Measurements from ENCODE around the gene FHL1.

DNA sequence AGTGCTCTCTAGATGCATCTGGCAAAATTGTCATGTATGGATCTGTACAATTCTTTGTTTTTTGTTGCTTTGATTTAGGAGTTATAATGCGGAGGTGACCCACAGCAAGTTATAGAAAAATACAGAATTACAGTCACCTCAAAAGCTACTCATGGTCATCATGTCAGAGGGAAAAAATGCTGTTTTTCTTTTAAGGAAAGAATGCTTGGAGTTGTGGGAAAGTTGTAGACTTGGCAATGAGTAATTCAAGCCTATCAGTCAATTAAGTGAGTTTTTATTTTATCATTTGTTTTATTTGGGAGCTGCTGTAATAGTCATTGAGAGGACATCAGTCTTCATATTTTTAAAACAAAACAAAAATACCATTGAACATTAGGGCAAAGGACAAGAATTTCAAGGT, 16.4 kb downstream of the FHL1 start:
- TF ChIP-seq, protein P1, sequence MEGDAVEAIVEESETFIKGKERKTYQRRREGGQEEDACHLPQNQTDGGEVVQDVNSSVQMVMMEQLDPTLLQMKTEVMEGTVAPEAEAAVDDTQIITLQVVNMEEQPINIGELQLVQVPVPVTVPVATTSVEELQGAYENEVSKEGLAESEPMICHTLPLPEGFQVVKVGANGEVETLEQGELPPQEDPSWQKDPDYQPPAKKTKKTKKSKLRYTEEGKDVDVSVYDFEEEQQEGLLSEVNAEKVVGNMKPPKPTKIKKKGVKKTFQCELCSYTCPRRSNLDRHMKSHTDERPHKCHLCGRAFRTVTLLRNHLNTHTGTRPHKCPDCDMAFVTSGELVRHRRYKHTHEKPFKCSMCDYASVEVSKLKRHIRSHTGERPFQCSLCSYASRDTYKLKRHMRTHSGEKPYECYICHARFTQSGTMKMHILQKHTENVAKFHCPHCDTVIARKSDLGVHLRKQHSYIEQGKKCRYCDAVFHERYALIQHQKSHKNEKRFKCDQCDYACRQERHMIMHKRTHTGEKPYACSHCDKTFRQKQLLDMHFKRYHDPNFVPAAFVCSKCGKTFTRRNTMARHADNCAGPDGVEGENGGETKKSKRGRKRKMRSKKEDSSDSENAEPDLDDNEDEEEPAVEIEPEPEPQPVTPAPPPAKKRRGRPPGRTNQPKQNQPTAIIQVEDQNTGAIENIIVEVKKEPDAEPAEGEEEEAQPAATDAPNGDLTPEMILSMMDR (IDR thresholded peaks at IDR 0.05; ENCODE audit: extremely low read depth in 1 of 2, insufficient read depth in 1 of 2, low read depth in 1 of 2, low read length in 2 of 2), result no peak
- no peak for TF ChIP-seq EZH2 (IDR thresholded peaks at IDR 0.05; ENCODE audit: borderline replicate concordance, low read depth, low read length, severe bottlenecking)
- no peak for TF ChIP-seq POLR2A (IDR thresholded peaks at IDR 0.05; ENCODE audit: low read depth, low read length)
- no peak for TF ChIP-seq FOS (IDR thresholded peaks at IDR 0.05; ENCODE audit: borderline replicate concordance, insufficient read depth, low read length)
- TF ChIP-seq POLR2AphosphoS5 (IDR thresholded peaks at IDR 0.05; ENCODE audit: insufficient read depth, low read depth, low read length), result no peak
- TF ChIP-seq, protein P2, sequence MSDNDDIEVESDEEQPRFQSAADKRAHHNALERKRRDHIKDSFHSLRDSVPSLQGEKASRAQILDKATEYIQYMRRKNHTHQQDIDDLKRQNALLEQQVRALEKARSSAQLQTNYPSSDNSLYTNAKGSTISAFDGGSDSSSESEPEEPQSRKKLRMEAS (IDR thresholded peaks at IDR 0.05; ENCODE audit: insufficient read depth, insufficient read length), result no peak
